Activated T-helper 17 cell treated with anti-CD3 and anti-CD28 coated beads, Interleukin-2, amount 50 U/mL, for 72 hours (primary cell): Measurements from ENCODE around the gene MYH7. TPM values are rescaled to one million over a fixed set of nuclear protein-coding genes. Genes with fewer than 3 reads are reported as not detected.

ENCODE experiments used
- ATAC-seq: fragments of 150-1000 bp; cut with Tn5 transposase; replicated peaks from 2 replicates; pipeline ENCODE4 v1.10.0; 2021; ENCODE audit warnings: mild to moderate bottlenecking, moderate library complexity
- H3K27ac Mint-ChIP-seq: one replicate; pipeline ENCODE4 v1.8.0; 2022; ENCODE audit warnings: mixed read lengths
- H3K27me3 Mint-ChIP-seq: one replicate; pipeline ENCODE4 v1.8.0; 2022; ENCODE audit warnings: mixed read lengths
- H3K36me3 Mint-ChIP-seq: one replicate; pipeline ENCODE4 v1.8.0; 2022; ENCODE audit warnings: low read depth, mild to moderate bottlenecking, mixed read lengths
- H3K4me1 Mint-ChIP-seq: one replicate; pipeline ENCODE4 v1.8.0; 2022; ENCODE audit warnings: mixed read lengths
- H3K4me3 Mint-ChIP-seq: one replicate; pipeline ENCODE4 v1.8.0; 2022; ENCODE audit warnings: mild to moderate bottlenecking, mixed read lengths
- H3K9me3 Mint-ChIP-seq: one replicate; pipeline ENCODE4 v1.8.0; 2022; ENCODE audit warnings: mixed read lengths
- total RNA-seq, 2 donors: library from RNA; stranded (reverse); gene quantifications; one replicate each; pipeline ENCODE4 v1.2.3, GENCODE V29; 2022

MYH7 gene
- total RNA-seq, 2 donors from 2014 or later: 0.13 to 0.19 TPM

DNA sequence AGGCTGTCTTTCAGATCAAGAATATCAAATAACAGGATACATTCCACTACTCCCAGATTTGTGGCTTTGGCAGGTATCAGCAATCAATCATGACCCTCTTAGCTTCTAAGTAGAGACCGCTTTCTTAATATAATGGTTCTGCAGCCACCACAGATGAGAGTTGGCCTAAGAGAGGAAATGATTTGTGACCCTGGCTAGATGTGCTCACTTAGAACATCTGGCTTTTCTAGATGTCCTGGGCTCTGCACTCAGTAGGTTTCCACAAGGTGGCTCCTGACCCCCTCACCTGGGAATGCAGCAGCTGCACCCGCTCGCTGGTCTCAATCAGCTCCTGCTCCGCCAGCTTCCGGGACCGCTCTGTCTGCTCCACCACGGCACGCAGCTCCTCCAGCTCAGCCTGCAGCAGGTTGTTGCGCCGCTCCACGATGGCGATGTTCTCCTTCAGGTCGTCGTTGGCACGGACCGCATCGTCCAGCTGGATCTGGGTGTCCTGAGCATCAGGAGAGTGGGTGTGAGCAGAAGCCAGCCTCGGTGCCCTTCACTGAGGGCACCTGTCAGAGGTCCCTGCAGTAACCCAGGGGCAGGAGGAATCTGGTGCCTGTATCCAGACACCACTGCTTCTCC, 49.7 kb downstream of the MYH7 start:
- Mint-ChIP-seq H3K9me3 (no peaks in the 10 kb centered on the region), H3K27me3 (peaks cover 19% of the 10 kb centered on the region), H3K4me3 (no peak overlapping the region), H3K27ac (no peak overlapping the region), H3K36me3 (no peaks in the 10 kb centered on the region), H3K4me1 (no peaks in the 10 kb centered on the region)
- no peak for ATAC-seq

DNA sequence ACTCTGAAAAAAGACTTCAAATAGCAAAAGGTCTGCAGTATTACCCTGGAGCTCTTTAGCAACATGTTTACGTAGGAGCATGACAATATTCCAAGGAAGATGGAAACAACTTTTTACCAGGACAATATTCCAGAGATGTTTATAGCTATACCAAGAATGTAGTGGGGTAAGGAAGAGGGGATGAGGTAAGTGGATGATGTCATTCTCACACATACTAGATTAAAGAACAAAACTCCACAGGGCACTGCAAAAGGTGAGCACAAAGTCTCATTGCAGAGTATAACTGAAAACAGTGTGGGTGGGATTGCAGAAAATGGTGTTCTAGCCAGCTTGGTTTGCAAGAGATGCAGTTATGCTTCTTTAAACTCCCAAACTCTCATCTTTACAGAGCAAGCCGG, 50.2 kb downstream of the MYH7 start:
- Mint-ChIP-seq H3K9me3 (no peaks in the 10 kb centered on the region), H3K27me3 (peaks cover 20% of the 10 kb centered on the region), H3K4me1 (no peaks in the 10 kb centered on the region), H3K27ac (no peak overlapping the region), H3K4me3 (no peak overlapping the region), H3K36me3 (no peaks in the 10 kb centered on the region)
- ATAC-seq: no peak

DNA sequence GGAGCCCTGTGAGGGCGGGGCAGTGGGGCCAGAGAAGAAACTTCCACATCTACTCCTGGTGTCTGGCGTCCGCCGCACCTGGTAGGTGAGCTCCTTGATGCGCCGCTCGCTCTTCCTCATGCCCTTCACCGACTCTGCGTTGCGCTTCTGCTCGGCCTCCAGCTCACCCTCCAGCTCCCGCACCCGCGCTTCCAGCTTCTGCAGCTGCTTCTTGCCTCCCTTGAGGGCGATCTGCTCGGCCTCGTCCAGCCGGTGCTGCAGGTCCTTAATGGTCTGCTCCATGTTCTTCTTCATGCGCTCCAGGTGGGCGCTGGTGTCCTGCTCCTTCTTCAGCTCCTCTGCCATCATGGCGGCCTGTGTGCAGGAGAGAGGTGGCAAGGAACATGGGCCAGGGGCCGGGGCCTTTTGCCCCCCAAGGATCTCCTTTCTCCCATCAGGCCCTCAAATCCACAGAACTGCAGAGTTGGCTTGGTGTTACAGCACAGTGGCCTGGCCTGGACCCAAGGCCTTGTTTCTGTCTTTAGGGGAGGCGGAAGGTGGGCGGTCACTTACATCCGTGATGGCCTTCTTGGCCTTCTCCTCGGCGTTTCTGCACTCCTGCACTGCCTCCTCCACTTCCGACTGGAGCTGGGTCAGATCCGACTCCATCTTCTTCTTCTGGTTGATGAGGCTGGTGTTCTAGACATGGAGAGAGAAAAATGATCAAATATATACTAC, 50.9 kb downstream of the MYH7 start:
- Mint-ChIP-seq H3K4me1 (no peaks in the 10 kb centered on the region), H3K27ac (no peak overlapping the region), H3K27me3 (peaks cover 20% of the 10 kb centered on the region), H3K4me3 (no peak overlapping the region), H3K36me3 (no peaks in the 10 kb centered on the region), H3K9me3 (no peaks in the 10 kb centered on the region)
- no peak for ATAC-seq

DNA sequence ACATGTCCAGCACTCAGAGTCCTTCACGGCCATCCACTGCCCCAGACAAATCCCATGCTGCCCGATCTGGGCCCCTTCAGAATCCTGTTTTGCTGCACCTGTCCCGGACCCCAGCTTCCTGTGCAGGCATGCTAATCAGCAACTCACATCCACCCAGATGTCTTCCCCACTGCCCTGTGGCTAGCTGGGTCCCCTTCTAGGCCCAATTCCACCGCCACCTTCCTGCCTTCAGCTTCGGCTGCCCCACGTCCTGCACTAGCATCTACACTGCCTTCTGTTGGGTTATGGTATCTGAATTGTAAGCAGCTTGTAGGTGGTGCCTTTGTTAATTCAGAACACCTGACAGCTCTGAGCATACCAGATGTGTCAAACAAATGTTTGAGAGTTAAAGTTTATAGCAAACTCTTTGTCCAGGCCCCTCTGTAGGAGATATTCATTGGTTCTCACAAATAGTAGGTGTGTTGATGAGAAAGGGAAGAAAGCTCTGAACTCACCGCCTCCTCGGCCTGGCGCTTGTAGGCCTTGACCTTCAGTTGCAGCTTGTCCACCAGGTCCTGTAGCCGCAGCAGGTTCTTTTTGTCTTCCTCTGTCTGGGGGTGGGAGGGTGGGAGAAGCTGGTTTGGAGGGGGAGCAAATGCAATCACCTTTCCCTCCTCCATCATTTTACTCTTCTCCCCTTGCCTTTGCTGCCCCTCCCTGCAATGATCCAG, 52.6 kb downstream of the MYH7 start:
- H3K27ac Mint-ChIP-seq: no peak overlapping the region
- peaks cover 11% of the 10 kb centered on the region for H3K27me3 Mint-ChIP-seq
- no peak for ATAC-seq
- no peaks in the 10 kb centered on the region for H3K9me3 Mint-ChIP-seq
- H3K4me1 Mint-ChIP-seq: no peaks in the 10 kb centered on the region
- H3K4me3 Mint-ChIP-seq: no peak overlapping the region
- H3K36me3 Mint-ChIP-seq: no peaks in the 10 kb centered on the region

DNA sequence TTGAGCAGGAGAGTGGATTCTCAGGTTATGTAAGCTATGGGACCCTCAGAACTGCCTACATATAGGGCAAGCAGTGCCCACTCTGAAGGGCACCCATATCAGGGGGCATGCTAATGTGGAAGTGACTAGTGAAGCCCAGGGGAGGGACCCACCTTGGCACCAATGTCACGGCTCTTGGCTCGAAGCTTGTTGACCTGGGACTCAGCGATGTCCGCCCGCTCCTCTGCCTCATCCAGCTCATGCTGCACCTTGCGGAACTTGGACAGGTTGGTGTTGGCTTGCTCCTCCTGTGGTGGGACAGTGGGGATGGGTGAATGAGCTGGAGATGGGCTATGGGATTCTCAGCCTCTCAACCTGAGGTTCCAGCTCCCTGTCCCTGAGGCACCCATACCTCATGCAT, 53.2 kb downstream of the MYH7 start:
- ATAC-seq: no peak
- Mint-ChIP-seq H3K9me3 (no peaks in the 10 kb centered on the region), H3K27me3 (peaks cover 12% of the 10 kb centered on the region), H3K27ac (no peak overlapping the region), H3K4me3 (no peak overlapping the region), H3K36me3 (no peaks in the 10 kb centered on the region), H3K4me1 (no peaks in the 10 kb centered on the region)

DNA sequence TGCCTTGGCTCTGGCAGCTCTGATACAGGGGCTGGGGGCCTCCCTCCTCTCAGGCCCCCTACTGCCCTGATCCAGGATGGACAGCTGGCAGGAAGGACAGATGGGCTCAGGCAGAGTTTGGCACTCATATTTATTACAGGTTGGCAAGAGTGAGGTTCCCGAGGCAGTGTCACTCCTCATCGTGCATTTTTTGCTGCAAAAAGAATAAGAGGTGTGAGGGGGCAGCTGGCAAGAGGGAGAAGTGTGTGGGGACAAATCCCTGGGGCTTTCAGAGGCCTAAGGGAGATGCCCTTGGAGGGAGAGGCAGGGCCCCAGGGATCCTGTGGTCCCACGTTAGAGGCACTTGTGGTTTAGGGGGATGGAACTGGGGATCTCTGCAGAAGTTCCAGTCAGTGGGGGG, 53.6 kb downstream of the MYH7 start:
- no peak overlapping the region for H3K27ac Mint-ChIP-seq
- no peaks in the 10 kb centered on the region for H3K4me1 Mint-ChIP-seq
- no peak for ATAC-seq
- no peaks in the 10 kb centered on the region for H3K9me3 Mint-ChIP-seq
- H3K4me3 Mint-ChIP-seq: no peak overlapping the region
- peaks cover 13% of the 10 kb centered on the region for H3K27me3 Mint-ChIP-seq
- no peaks in the 10 kb centered on the region for H3K36me3 Mint-ChIP-seq

DNA sequence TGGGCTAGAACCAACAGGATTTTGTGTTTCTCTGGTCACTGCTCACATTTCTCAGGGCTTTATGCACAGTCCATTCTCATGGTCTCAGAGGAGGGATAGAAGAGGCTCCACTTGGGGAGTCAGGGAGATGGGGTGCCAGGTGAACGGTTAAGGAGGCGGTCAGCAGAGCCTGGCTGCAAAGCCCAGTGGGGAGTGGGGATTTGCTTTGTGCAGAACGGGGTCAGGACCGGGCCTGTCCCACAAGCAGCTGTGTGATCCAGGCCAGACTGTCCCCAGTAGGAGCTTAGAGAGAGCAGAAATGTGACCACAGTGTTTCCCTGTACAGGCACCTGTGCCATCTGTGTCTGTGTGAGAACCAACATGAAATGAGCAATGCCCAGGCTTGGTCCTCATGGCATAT, 54.5 kb downstream of the MYH7 start:
- no peak overlapping the region for H3K27ac Mint-ChIP-seq
- no peaks in the 10 kb centered on the region for H3K4me1 Mint-ChIP-seq
- H3K27me3 Mint-ChIP-seq: peaks cover 13% of the 10 kb centered on the region

DNA sequence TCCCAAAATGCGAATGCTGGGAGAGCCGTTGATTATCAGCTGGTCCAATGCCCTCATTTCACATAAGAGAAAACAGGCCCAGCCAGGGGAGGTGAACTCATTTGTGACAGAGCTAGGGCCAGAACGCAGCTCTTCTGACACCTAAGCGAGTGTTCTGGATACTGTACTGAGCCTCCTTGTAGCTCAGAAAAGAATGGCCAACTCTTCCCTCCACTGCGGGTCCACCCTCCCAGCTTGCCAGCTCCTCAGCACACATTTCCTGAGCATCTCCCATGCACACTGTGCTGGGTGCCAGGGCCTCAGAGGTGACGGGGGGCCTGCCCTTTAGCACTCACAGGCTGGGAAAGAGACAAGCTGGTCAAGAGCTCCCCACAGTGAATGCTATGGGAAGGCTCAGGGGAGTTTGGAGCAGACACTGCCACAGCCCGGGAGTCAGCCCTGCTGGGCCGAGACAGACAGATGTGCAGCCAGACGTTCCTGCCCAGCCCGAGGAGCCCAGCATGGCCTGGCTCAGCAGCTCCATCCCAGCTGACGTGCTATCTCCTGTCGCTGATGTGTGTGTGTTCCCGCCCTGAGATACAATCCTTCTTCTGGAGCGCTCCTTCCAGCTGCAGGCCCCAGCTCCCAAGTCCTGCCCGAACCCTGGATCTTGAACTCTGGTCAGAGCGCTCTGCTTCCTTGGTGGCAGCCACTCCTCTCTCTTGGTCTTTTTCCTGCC, 55.1 kb downstream of the MYH7 start:
- no peaks in the 10 kb centered on the region for H3K36me3 Mint-ChIP-seq
- H3K4me1 Mint-ChIP-seq: no peaks in the 10 kb centered on the region
- no peak overlapping the region for H3K27ac Mint-ChIP-seq
- ATAC-seq: peak; percentile 15
- no peak overlapping the region for H3K4me3 Mint-ChIP-seq
- peaks cover 13% of the 10 kb centered on the region for H3K27me3 Mint-ChIP-seq
- no peaks in the 10 kb centered on the region for H3K9me3 Mint-ChIP-seq

More for the DNA sequence above, 54.5 kb downstream of the MYH7 start:
- no peak for ATAC-seq
- Mint-ChIP-seq H3K4me3 (no peak overlapping the region), H3K36me3 (no peaks in the 10 kb centered on the region), H3K9me3 (no peaks in the 10 kb centered on the region)

DNA sequence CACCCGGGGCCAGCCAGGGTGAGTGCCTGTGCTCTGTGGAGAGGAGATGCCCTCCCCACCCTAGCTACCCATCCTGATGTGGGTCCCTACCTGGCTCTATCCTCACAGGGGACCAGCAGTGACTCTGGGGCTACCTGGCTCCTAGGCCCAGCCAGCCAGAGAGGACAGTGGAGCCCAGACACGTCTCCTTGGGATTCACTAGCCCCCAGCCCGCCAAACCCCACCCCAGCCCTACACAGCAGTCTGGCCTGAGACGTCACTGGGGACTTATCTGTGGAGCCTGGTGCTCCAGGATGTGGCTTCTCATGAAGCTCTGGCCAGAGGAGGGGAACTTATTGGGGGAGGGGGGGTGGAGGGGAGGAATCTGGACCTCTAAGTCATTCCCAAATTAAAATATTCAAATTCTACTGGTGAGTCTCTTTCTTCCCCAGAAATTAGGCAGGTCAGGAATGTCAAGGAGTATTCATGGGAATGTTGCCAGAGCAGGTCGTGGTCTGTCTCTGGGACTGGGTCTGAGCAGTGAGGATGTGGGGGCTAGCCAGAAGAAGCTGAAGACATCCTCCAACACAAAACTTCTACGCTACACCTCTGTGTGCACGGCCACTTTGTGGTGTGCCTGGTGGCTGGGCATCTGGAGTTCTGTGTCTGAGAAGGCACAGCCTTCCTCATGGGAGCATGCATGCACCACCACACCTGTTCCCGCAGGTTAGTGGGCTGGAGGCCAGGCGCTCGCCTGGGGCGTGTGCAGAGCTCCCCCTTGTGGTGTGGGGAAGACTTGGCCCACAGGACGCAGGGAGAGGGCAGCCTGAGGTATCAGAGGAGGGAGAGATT, 55.9 kb downstream of the MYH7 start:
- Mint-ChIP-seq H3K9me3 (no peaks in the 10 kb centered on the region), H3K36me3 (no peaks in the 10 kb centered on the region)

DNA sequence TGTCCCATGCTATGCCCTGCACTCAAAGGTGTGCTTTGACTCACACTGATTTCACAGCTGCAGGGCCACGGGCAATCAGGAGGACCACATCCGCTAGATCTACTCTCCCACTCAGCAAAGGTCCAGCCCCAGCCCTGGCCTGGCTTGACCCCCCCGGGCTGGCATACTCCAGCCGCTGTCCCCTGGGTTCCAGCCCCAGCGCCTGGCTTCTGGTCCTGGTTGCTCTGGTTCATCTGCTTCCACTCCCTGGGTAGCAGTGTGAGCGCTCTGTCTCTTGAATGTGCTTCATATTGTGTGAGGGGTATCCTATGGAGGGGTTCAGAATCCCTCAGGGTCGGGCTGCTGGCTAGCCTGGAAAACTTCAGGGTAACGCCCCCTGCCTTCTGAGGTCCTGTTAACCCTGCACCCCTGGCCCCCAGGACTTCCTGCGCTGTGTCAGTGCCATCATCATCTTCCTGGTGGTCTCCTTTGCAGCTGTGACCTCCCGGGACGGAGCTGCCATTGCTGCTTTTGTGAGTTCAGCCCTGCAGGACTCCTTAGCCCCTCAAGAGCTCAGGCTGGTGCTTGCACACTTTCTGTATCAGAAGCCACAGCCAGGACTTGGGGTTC, 56.7 kb downstream of the MYH7 start:
- Mint-ChIP-seq H3K27me3 (peaks cover 13% of the 10 kb centered on the region), H3K27ac (no peak overlapping the region), H3K4me3 (no peak overlapping the region), H3K36me3 (no peaks in the 10 kb centered on the region), H3K4me1 (no peaks in the 10 kb centered on the region), H3K9me3 (no peaks in the 10 kb centered on the region)
- no peak for ATAC-seq

More for the DNA sequence above, 55.9 kb downstream of the MYH7 start:
- Mint-ChIP-seq H3K27me3 (peaks cover 13% of the 10 kb centered on the region), H3K4me3 (no peak overlapping the region), H3K4me1 (no peaks in the 10 kb centered on the region), H3K27ac (no peak overlapping the region)
- ATAC-seq: peak; percentile 87

DNA sequence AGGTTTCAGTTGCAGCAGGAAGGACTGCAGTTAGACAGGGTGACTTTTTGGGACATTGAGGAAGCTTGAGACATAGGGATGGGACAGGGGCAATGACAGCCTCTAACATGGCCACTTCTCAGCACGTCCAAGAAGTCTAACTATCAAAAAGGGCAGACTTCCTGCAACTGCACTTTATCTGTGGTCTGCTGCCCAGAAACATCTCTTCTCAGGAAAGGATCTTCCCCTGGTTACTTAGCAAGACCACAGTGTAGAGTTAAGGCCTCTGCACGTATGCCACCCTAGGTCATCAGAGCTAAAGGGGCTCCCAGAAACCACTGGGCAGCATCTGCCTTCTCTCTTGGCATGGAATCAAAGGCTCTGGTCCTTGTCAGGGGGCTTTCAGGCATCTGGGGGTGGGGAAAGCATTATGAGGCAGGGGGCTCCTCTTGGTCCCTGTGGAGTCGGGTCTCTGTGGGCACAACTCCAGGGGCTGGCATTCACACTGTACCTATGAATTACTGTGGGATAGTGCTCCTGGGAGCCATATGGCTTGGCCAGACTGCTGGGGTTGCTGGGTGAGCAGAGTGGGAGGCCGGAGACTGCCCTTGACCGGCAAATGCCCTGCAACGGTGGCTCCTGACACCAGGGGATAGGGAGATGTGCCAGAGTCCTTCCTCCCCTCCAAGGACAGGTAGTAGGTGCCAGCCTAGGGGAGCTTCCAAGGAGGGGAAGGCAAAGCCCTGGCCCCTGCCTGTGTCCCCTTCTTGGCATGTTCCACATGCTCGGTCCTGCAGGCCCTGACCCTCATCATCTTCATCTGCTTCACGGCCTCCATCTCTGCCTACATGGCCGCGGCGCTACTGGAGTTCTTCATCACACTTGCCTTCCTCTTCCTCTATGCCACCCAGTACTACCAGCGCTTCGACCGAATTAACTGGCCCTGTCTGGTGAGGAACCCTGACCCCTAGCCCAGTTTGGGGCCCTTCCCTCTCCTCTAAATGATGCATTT, 57.6 kb downstream of the MYH7 start:
- Mint-ChIP-seq H3K36me3 (no peaks in the 10 kb centered on the region), H3K9me3 (no peaks in the 10 kb centered on the region), H3K4me1 (no peaks in the 10 kb centered on the region), H3K27ac (no peak overlapping the region), H3K27me3 (peaks cover 13% of the 10 kb centered on the region), H3K4me3 (no peak overlapping the region)
- ATAC-seq: no peak

DNA sequence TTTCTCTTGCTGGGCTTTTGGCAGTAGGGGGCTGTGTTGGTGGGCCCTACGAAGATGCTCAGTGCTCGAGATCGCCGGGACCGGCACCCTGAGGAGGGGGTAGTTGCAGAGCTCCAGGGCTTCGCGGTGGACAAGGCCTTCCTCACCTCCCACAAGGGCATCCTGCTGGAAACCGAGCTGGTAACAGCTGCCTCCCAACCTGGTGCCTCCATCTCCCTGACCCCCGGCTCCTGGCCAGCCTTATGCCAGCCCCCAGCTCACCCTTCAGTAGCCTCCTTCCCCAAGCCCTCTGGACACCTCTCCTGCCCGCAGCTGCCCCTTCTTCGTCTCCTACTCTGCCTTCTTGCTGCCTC, 58.3 kb downstream of the MYH7 start:
- no peak overlapping the region for H3K4me3 Mint-ChIP-seq

More for the DNA sequence above, 58.3 kb downstream of the MYH7 start:
- peaks cover 13% of the 10 kb centered on the region for H3K27me3 Mint-ChIP-seq
- no peak overlapping the region for H3K27ac Mint-ChIP-seq
- no peaks in the 10 kb centered on the region for H3K9me3 Mint-ChIP-seq
- no peaks in the 10 kb centered on the region for H3K4me1 Mint-ChIP-seq
- H3K36me3 Mint-ChIP-seq: no peaks in the 10 kb centered on the region
- ATAC-seq: no peak
